ENCODE results near the gene HMGB1.
"Not testable (repeated sequence)": the region's sequence is repeated elsewhere in the genome, so short reads cannot be mapped to it uniquely, and the experiment has no call there.

The HMGB1 gene

DNA sequence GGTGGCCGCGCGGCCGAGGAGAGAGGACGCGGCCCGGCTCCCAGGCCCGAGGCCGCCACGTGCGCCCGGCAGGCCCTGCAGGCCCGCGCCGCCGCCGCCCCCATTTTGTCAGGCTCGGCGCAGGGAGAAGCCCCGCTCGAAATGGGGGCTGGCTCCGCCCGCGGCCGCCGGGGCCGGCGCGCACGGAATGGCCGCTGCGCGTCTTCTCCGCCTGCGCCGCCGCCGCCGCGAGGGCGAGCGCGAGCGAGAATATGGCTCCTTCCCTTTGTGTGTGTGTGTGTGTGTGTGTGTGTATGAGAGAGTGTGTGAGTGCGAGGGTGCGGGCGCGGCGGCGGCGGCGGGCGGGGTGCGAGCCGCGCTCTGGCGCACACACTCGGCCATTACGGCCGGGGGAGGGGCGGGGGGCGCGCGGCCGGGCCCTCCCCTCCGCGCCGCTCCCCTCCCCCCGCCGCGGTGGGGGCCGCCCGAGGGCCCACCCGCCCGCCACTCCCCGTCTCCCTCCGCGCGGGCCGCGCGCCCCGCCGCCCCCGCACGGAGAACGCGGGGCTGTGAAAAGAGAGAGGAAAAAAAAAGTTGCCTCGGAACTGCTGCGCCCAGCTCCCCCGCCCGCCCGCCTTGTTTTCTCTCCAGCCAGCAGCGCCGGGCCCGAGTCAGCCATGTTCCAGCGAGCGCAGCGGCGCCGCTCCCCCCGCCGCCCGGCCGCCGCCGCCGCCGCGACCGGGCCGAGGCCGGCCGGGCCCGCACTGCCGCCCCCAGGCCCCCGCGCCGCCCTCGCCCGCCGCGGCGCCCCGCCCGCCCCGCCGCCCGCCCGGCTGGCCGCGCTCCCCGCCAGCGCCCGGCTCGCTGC is 1.0 kb downstream of the HMGB1 start:
- DNase-seq: peak; percentile 55

DNA sequence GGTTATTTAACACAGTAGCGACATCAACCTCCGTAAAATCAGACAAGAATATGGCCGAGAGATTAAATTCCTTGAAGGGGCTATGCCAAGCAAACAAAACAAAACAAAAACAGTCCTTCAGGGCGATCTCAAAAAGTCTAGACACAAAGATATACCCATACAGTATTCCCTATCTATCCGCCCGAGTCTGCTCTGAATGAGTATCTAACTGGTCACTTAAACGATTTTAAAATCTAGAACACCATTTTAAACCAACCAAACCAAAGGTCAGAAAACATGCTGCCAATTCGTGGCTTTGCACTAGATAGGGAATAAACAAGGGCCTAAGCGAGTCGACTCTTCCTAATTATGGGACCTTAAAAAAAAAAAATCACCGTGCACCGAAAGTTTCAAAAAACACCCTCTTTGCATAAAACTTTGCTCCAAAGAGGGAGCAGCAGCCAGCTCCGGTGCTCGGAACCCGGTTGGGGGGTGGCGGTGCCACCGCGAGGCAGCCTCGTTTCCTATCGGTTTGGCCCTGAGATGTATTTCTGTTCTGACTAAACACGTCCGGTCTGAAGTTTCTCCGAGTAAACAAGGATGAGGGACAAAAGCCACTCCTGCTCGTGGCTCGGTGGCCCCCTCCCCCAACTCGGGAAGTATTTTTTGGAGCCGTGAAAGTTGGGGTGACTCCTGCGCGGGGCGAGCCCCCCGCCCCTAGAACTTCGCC is 1.8 kb downstream of the HMGB1 start:
- DNase-seq: no peak

DNA sequence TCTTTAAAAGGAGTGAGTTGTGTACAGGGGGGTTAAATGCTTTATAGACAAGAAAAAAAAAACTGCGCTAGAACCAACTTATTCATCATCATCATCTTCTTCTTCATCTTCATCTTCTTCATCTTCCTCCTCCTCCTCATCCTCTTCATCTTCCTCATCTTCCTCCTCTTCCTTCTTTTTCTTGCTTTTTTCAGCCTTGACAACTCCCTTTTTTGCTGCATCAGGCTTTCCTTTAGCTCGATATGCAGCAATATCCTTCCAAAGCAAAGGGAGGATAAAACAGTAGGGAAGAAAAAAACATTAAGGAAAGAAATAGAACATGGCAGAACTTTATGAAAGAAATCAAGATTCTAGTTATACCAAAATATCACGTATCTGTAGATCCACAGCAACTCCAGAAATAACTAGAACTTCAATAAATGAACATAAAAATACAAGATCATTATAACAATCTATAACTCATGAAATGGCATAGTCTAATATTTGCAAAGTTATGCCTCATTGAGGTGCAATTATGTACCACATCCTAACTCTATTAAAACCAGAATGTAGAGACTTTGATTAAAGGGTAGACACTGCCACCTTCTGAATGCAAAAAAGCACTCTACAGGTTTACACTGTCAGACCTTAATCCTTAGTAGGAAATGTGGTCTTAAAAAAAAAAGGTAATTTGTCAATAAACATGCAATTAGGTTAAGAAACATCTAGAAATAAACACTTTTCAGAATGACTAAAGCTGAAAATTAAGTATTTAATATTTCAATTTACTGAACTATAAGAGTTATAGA is 4.3 kb downstream of the HMGB1 start:
- DNase-seq: not testable (repeated sequence)

DNA sequence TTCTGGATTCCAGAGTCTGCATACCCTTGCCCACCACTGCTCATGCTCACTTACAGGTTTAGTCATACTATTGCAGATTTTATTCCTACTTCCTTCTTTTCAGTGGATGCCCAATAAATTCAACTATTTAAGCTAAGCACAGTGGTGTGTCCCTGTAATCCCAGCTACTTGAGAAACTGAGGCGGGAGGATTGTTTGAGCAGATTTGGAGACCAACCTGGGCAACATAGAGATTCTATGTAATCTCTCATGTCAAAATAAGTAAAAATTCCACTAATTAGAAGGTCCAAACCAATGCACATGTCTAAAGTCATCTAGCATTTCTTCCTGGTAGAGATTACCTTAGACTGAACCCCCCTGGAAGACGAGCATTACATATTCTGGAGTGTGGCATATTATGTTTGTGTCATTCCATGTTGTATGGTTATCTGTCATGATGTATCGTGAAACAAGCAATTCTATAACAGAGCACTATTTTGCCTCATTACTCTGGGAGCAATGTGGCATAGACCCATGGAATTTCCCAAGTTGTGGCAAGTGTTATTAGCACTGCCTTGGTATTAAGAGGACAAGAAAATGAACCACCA is 8.3 kb downstream of the HMGB1 start:
- DNase-seq: no peak

DNA sequence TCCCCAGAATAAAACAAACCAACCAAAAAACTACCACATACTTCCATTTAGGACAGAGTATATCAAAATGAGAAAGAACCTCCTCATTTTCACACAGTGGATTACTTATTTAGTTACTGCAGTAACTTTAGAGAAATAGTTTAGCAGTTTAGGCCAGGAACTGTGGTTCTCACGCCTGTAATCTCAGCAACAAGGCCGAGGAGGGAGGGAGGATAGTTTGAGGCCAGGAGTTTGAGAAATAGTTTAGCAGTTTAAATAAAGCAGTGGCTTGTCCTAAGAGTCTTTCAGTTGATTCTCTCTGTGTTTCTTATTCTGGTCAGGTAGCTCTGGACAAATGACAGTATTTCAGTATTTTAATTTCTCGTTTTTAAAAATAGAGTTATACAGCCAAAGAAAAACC is 9.4 kb downstream of the HMGB1 start:
- DNase-seq: no peak

DNA sequence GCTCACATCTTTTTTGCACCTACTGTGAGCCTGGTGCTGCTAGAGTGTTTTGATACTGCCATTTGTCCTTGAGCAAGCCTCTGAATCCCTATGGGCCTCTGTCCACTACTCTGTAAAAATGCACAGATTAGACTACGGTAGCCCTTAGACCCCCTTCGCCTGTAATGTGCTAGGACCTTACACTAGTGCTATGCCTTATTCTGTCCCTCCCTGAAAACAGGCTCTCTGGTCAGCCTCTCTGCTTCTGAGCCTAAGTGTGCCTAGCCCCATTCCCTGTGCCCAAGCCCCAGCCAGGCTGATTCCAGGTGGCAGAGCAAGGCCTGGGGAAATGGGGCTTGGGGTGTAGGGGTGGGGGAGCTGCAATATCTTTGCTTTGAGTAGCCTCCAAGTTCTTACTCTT is 10.7 kb downstream of the HMGB1 start:
- no peak for DNase-seq

DNA sequence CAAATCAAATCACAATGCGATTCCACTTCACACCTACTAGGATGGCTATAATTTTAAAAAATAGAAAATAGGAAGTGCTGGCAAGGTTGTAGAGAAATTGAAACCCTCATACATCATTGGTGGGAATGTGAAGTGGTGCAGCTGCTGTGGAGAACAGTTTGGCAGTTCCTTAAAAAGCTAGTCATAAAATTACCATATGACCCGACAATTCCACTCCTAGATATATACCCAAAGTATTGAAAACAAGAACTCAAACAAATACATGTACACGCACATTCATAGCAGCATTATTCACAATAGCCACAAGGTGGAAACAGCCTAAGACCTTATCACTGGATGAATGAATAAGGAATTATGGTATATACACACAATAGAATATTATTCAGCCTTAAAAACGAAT is 12.0 kb downstream of the HMGB1 start:
- DNase-seq: peak; percentile 86

DNA sequence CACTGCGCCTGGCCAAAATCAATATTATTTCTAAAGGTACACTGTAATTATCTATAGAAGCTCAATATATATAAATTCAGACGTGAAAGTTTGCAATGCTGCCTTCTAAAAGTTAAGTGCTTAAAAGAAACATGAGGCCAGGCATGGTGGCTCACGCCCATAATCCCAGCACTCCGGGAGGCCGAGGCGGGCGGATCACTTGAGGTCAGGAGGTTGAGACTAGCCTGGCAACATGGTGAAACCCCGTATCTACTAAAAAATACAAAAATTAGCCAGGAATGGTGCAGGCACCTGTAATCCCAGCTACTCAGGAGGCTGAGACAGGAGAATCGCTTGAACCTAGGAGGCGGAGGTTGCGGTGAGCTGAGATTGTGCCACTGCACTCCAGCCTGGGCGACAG is 14.3 kb downstream of the HMGB1 start:
- DNase-seq: not testable (repeated sequence)

DNA sequence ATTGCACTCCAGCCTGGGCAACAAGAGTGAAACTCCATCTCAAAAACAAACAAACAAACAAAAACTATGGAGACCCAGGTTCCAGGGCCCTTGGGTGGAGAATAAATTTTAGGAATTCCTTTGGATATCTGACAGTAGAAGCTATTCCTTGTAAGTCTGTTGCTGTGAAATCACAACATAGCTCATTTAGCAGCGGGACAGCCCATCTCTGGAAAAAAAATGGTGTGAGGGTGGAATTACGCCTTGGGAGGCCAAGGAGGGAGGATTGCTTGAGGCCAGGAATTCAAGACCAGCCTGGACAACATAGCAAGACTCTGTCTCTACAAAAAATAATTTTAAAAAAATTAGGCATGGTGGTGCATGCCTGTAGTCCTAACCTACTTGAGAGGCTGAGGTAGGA is 15.7 kb downstream of the HMGB1 start:
- no peak for DNase-seq

DNA sequence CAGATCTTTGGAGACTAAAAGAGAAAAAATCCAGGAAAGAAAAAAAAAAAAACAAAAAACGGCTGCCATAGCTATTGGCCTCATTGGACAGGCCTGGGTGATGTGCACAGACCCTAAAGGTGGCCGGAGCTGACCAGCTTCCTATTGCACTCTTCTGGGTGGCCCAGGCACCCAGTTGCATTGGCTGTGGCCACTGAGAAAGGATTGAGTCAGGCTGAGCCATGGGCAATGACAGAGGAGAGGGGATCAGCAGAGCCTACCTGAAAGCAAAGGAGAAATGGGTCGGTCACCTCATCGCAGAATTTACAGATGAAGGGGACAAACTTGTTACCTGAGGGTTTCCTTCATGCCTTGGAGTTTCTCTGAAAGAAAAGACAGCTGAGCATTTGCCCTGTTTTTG is 17.3 kb downstream of the HMGB1 start:
- DNase-seq: no peak

DNA sequence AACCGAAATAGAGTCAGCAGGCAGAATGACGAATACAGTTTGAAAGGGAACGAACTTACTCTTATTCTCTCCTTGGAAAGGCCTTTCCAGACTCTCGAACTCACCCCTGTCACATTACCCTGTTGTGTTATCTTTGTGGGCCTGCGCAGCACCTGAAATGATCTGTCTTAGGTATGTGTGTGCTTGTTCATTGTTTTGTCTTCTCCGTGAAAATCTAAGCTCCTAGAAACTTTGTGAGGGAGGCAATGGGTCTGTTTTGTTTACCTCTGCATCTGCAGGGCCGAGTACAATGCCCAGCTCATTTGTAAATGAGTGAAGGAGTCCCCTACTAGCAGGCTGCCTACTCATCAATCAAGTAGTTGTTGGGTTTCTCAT is 19.6 kb downstream of the HMGB1 start:
- DNase-seq: no peak

DNA sequence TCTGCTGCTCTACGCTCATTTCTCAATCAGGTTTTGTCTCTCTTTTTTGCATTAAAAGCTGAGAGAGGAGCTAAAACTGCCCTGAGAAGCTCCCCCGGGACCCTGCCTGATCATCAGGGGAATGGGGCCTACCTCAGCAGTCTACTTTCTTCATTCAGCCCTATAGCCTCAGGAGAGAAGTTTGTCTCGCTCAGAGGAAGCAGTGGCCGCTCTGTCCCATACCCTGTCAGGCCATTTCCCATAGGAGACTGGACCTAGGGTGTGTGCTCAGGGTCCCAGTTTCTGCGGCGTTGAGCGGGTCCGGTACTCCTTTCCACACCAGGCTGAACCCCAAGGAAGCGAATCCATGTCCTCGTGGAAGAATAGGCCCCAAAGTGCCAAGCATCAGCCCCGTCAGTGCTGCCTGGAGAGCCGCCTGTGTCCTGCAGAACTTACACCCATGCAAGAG is 21.8 kb downstream of the HMGB1 start:
- DNase-seq: no peak

DNA sequence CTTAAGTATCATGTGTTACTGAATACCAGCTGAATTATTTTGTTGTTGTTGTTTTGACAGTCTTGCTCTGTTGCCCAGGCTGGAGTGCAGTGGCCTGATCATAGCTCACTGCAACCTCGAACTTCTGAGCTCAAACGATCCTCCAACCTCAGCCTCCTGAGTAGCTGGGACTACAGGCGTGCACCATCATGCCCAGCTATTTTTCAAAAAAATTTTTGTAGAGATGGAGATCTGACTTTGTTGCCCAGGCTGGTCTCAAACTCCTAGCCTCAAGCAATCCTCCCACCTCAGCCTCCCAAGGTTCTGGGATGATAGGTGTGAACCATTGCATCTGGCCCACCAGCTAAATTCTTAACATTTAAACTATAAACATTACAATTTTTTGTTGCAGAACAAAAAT is 22.2 kb downstream of the HMGB1 start:
- not testable (repeated sequence) for DNase-seq

DNA sequence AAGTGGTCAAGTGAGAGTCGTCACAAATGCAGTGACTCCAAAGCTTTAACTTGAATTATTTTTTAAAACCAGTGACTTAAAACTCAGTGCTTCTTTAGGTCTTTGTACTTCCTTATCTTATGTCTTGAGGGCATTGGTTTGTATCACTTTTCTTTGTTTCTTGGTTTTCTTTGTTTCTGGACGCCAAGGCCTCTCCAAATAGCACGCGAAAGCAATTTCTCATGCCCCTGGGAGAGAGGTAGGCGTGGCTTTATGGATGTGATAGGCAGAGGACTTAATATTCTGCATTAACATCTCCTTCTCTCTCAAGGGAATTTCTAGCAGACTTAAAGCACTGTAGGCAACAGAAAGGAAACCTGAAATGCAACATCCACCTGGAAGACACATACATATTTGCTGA is 22.8 kb downstream of the HMGB1 start:
- no peak for DNase-seq

DNA sequence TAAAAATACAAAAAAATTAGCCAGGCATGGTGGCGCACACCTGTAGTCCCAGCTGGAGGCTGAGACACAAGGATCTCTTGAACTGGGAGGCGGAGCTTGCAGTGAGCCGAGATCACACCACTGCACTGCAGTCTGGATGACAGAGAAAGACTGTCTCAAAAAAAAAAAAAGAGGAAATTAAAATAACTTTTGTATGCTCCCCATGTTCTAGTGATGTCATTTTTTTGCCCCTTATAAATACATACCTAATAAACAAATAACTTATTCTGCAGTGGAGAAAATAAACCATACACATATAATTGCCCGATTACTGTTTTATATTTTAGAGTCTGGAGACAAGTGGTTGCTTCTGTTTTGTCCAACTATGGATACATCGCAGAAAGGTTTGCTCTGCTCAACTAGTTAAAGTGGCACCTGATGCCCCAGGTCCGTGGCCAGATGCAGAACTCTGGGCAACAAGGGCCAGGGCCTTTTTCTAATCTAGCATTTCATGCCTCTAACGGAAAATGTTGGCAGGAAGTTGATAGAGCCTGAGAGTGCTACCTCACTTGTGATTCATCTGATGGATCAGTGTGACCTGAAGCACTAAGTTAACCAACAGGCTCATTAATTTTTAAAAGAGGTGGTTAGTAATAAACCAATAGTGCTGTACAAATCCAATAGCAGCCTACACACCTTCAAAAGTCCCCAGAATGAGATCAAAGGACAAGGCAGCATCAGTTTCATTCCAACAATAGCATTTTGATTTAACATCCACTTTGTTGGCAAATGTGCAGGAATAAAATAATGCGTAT is 24.6 kb downstream of the HMGB1 start:
- no peak for DNase-seq

DNA sequence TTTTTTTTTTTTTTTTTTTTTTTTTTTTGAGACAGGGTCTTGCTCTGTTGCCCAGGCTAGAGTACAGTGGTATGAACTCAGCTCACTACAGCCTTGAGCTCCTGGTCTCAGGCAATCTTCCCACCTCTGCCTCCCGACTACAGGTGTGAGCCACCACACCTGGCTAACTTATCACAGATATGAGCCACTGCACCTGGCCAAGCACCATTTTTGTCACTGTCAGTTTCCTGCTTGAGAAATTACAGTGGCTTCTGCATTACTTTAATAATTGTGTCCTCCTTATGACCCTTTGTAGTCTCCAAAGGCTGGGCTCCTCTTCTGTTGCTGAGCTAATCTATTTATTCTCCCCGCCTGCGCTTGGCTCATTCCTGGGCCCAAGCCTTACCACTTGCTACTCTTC is 27.4 kb downstream of the HMGB1 start:
- no peak for DNase-seq

DNA sequence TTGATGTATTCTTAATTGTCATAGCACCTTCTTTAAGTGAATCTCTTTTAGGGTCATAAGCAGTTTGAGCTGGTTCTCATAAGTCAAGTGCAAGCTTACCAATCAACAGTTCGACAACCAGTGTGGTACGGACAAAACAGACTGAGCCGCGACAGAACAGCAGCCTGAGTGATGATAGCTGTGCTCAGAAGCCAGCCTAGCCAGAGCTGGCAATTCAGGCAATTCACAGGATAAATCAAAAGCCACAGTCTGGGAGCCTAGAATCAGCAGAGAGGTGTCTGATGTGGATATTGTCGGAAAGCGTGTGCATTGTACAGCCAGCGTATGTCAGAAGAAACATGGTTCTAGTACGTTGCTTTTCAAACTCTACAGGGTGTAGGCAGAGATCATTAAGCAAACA is 28.6 kb downstream of the HMGB1 start:
- DNase-seq: no peak

DNA sequence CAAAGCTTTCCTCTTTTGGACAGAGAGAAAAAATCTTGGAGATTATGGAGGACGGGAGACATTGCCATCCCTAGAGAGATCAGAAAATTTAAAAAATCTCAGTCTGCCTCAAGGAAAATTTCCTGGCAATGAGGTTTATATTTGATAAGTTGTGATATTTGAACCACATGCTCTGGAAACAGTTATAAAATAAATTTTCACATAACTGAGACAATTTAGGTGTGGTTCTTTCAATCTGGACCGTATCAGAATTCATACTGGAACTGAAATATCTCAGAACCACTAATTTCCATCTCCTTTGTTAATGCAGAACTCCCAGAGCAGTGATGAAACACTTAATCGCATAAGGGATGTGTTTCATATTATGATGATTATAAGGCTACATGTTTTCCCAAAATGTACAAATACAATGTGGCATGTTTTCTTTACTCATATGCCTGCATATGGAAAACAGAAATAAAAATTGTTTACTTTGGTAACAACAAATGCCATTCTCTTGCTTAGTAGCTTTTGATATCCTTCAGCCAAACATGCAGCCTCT is 29.8 kb downstream of the HMGB1 start:
- no peak for DNase-seq

DNA sequence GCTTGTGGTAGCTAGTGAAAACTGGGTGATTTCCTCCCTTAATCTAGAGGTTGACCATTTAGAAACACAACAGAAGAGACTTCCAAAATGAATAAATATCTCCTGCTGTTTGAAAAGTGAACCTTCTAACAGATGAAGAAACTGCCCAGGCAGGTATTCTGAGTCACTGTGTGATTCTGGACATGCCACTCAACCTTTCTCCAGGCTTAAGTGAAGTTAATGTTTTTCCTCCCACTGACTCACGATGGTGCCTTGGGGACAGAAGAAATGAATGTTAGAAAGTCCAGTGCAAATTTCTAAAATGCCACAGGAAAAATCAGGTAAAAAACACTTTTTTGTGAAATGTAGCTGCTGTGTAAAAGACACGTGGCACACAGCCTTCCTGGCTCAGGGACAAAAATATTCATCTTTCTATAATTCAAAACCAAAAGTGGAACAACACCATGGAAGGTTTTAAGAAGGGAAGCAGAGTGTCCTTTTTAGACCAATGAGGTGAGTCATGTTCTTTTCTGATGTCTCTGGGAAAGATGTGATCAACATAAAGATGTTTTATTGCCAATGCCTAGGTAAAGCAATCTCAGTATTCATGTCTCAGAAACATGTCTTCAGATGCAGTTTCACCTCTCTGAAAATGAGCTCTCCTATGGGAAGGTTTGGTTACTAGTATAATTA is 34.3 kb downstream of the HMGB1 start:
- no peak for DNase-seq

DNA sequence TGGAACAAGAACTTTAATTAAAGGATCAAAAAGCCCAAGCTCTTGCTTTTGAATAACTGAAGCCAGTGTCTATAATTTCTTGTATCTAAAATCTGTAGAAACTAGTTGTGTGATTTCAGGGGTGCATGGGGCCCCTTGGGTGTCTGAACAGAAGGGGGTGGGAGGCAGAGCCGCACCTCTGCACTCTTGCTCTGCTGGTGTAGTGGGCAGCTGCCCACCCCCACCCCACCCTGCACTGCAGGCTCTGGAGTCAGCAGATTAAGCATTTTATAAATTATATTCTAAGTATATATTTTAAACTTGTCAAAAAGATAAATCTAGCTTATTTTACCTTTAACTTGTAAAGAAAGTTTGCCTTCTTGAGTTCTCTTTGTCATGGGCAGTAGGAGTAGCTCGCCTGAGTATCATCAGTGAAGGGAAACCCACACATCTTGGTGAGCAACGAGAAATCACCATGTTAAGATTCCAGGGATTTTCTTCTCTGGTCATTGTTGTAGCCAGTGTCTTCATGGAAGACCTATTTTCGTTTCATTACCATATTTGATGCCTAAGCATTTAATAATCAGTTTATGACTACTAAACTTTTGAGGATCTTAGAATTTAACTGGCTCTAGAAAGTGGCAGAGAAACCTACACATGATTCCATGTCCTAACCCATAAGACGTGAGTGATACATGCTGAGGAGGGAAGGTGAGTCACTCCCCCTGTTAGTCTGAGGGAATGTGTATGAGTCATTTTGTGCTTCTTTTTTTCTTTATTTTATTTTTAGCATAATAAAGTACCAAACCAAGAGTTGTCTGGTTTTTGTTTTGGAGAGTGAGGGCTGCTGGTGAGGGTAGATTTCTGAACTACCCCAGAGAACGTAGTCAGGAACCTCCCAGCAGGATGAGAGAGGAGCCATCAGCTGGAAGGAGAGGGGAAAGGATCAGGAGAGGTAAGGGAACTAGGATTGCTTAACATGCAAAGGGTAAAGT is 35.7 kb downstream of the HMGB1 start:
- peak; percentile 68 for DNase-seq

Measured in MV-4-11 (cell line).